HepG2 (cell line): ENCODE data around the gene HERC5. TPM values are rescaled to one million over a fixed set of nuclear protein-coding genes. Genes with fewer than 3 reads are reported as not detected.

Experiments
- BRD4 ChIP-seq: sonication (generic); formaldehyde crosslinking; IDR thresholded peaks from 2 replicates; pipeline ENCODE4 v1.4.0; 2020; ENCODE audit warnings: missing genetic modification reagents
- CEBPG ChIP-seq: IDR thresholded peaks from 2 replicates; pipeline ENCODE4 v1.6.1; 2016
- CREB3 ChIP-seq: sonication (generic); formaldehyde crosslinking; IDR thresholded peaks from 2 replicates; pipeline ENCODE4 v1.5.0; 2020; ENCODE audit warnings: missing genetic modification reagents
- ELF3 ChIP-seq: IDR thresholded peaks from 2 replicates; pipeline ENCODE4 v1.6.1; 2016; ENCODE audit warnings: missing genetic modification reagents, missing compliant biosample characterization
- FOXJ3 ChIP-seq: sonication (generic); formaldehyde crosslinking; IDR thresholded peaks from 2 replicates; pipeline ENCODE4 v1.4.0; 2020; ENCODE audit warnings: missing genetic modification reagents, mild to moderate bottlenecking, borderline replicate concordance
- HMGXB4 ChIP-seq, 2 experiments: sonication (generic) in 1 of 2; formaldehyde crosslinking in 1 of 2; IDR thresholded peaks; 2 replicates each; pipeline versions ENCODE4 v1.4.0 to v1.6.1; 2018 to 2020; ENCODE audit warnings: missing genetic modification reagents in 2 of 2, borderline replicate concordance in 1 of 2, low read depth in 1 of 2, mild to moderate bottlenecking in 1 of 2, missing biosample characterization in 1 of 2
- IRF2 ChIP-seq: IDR thresholded peaks from 2 replicates; pipeline ENCODE4 v1.6.1; 2018; ENCODE audit warnings: missing genetic modification reagents, missing compliant biosample characterization
- KLF12 ChIP-seq: sonication (generic); formaldehyde crosslinking; IDR thresholded peaks from 2 replicates; pipeline ENCODE4 v1.4.0; 2020; ENCODE audit warnings: missing genetic modification reagents, borderline replicate concordance
- PHF21A ChIP-seq: sonication (generic); formaldehyde crosslinking; IDR thresholded peaks from 2 replicates; pipeline ENCODE4 v1.5.0; 2020; ENCODE audit warnings: mild to moderate bottlenecking, missing genetic modification reagents
- POGZ ChIP-seq: sonication (generic); formaldehyde crosslinking; IDR thresholded peaks from 2 replicates; pipeline ENCODE4 v1.4.0; 2020; ENCODE audit warnings: mild to moderate bottlenecking, missing genetic modification reagents
- SALL1 ChIP-seq: sonication (generic); formaldehyde crosslinking; IDR thresholded peaks from 2 replicates; pipeline ENCODE4 v1.8.0; 2022; ENCODE audit warnings: mild to moderate bottlenecking, missing genetic modification reagents
- SAP130 ChIP-seq: IDR thresholded peaks from 2 replicates; pipeline ENCODE4 v1.6.1; 2016; ENCODE audit warnings: low read depth
- ZFX ChIP-seq: sonication (generic); formaldehyde crosslinking; IDR thresholded peaks from 2 replicates; pipeline ENCODE4 v1.4.0; 2020; ENCODE audit warnings: mild to moderate bottlenecking, low read depth, missing genetic modification reagents, moderate library complexity
- ZNF275 ChIP-seq: sonication (generic); formaldehyde crosslinking; IDR thresholded peaks from 2 replicates; pipeline ENCODE4 v1.8.0; 2022; ENCODE audit warnings: missing genetic modification reagents, mild to moderate bottlenecking, inconsistent platforms, borderline replicate concordance
- ZNF512B ChIP-seq: sonication (generic); formaldehyde crosslinking; IDR thresholded peaks from 2 replicates; pipeline ENCODE4 v1.5.1; 2020; ENCODE audit warnings: missing genetic modification reagents, mild to moderate bottlenecking, borderline replicate concordance
- ZNF576 ChIP-seq: sonication (generic); formaldehyde crosslinking; IDR thresholded peaks from 2 replicates; pipeline ENCODE4 v1.4.0; 2020; ENCODE audit warnings: mild to moderate bottlenecking, missing genetic modification reagents
- polyA plus RNA-seq, 8 experiments: library from polyadenylated mRNA; depleted of rRNA in 3 of 8; stranded (reverse) in 7 of 8; unstranded in 1 of 8; fragments of >200 nt; fragmentation: Illumina TruSeq in 4 of 8; extraction: Trizol in 4 of 8; gene quantifications; 2 replicates each; pipeline versions ENCODE4 v1.2.1 to v1.2.3, GENCODE V29; 2011 to 2016; ENCODE audit warnings: low read depth in 4 of 8, missing spikeins in 1 of 8, mixed read lengths in 1 of 8; ENCODE audit not compliant: insufficient read depth in 1 of 8
- total RNA-seq, 5 experiments: library from RNA; depleted of rRNA; stranded (reverse); fragments of >200 nt; fragmentation: Illumina TruSeq; extraction: Trizol; gene quantifications; 2 replicates each; pipeline ENCODE4 v1.2.3, GENCODE V29; 2016; ENCODE audit warnings: low read depth in 1 of 5

Gene HERC5
- total and polyA plus RNA-seq, 2 of the 13 experiments (the other 11 are each of a cell fraction or from before 2014, with no cell fraction given) = 0.13 to 0.33 TPM

GRCh38 chr4:88539322-88540068 is 82.6 kb downstream of the HERC5 start (continued):
- TF ChIP-seq ZNF512B (CRISPR knock-in tag) = 0 out of 2 replicates have a peak, but pooled peaks have one; percentile 32
- peak; percentile 26; the same call in 1 of the 2 replicates for TF ChIP-seq SAP130 (CRISPR knock-in tag)
- peak; percentile 67; the same call in 1 of the 2 replicates for TF ChIP-seq SALL1 (CRISPR knock-in tag)
- TF ChIP-seq IRF2 (CRISPR knock-in tag) = peak; percentile 69; the same call in 1 of the 2 replicates
- TF ChIP-seq CEBPG (CRISPR knock-in tag) = peak; percentile 42
- 0 out of 2 replicates have a peak, but pooled peaks have one; percentile 59 for TF ChIP-seq ZNF275 (CRISPR knock-in tag)
- TF ChIP-seq ELF3 (CRISPR knock-in tag) = peak; percentile 67
- TF ChIP-seq PHF21A (CRISPR knock-in tag) = 0 out of 2 replicates have a peak, but pooled peaks have one; percentile 26
- peak; percentile 38; the same call in 1 of the 2 replicates for TF ChIP-seq FOXJ3 (CRISPR knock-in tag)
- TF ChIP-seq HMGXB4 (CRISPR knock-in tag; IDR thresholded peaks at IDR 0.05; ENCODE audit: borderline replicate concordance in 1 of 2, low read depth in 1 of 2) = peak; percentile 43 to 74; a peak in 2 of 4 replicates
- peak; percentile 33; the same call in 1 of the 2 replicates for TF ChIP-seq ZFX (CRISPR knock-in tag)
- peak; percentile 96 for TF ChIP-seq ZNF576 (CRISPR knock-in tag)
- 0 out of 2 replicates have a peak, but pooled peaks have one; percentile 27 for TF ChIP-seq CREB3 (CRISPR knock-in tag)
- peak; percentile 62 for TF ChIP-seq POGZ (CRISPR knock-in tag)
- TF ChIP-seq KLF12 (CRISPR knock-in tag) = 0 out of 2 replicates have a peak, but pooled peaks have one; percentile 41
- TF ChIP-seq BRD4 (CRISPR knock-in tag) = 0 out of 2 replicates have a peak, but pooled peaks have one; percentile 43
